DMS 273 (cell line): ENCODE results near the gene ZNF32.
A peak's percentile ranks its signal among the peaks of the same experiment; 100 is the strongest.

ENCODE experiments used
- DNase-seq: peaks from one replicate; lab custom pipeline; 2025; ENCODE audit not compliant: unreplicated experiment; lab: John Stamatoyannopoulos, UW

The ZNF32 gene

GRCh38 chr10:43681220-43681619, 32.5 kb upstream of the ZNF32 start:
- peak; percentile 21 for DNase-seq

GRCh38 chr10:43680035-43680434, 31.4 kb upstream of the ZNF32 start:
- DNase-seq = peak; percentile 4

- peak; percentile 82 for DNase-seq
Measured at GRCh38 chr10:43679509-43679908, 30.8 kb upstream of the ZNF32 start.

- no peak for DNase-seq
Measured at GRCh38 chr10:43678654-43679053, 30.0 kb upstream of the ZNF32 start.

- DNase-seq = no peak
Measured at GRCh38 chr10:43676901-43677300, 28.2 kb upstream of the ZNF32 start.

- no peak for DNase-seq
Measured at GRCh38 chr10:43676331-43676730, 27.6 kb upstream of the ZNF32 start.

- no peak for DNase-seq
Measured at GRCh38 chr10:43674553-43675210, 26.0 kb upstream of the ZNF32 start.

GRCh38 chr10:43673471-43673870, 24.8 kb upstream of the ZNF32 start:
- DNase-seq = no peak

- peak; percentile 71 for DNase-seq
Measured at GRCh38 chr10:43671659-43672531, 23.2 kb upstream of the ZNF32 start.

- DNase-seq = no peak
Measured at GRCh38 chr10:43669386-43669785, 20.7 kb upstream of the ZNF32 start.

- DNase-seq = no peak
Measured at GRCh38 chr10:43667761-43668386, 19.2 kb upstream of the ZNF32 start.

- no peak for DNase-seq
Measured at GRCh38 chr10:43667317-43667731, 18.6 kb upstream of the ZNF32 start.

GRCh38 chr10:43666552-43666951, 17.9 kb upstream of the ZNF32 start:
- DNase-seq = no peak

- no peak for DNase-seq
Measured at GRCh38 chr10:43665054-43665453, 16.4 kb upstream of the ZNF32 start.

GRCh38 chr10:43658227-43658626, 9.5 kb upstream of the ZNF32 start:
- no peak for DNase-seq

GRCh38 chr10:43655311-43655710, 6.6 kb upstream of the ZNF32 start:
- no peak for DNase-seq

GRCh38 chr10:43653746-43654145, 5.1 kb upstream of the ZNF32 start:
- peak; percentile 21 for DNase-seq

- no peak for DNase-seq
Measured at GRCh38 chr10:43649185-43649523, 473 bp upstream of the ZNF32 start.

- DNase-seq = no peak
Measured at GRCh38 chr10:43648095-43648397, 635 bp downstream of the ZNF32 start.

GRCh38 chr10:43647576-43647975, 1.1 kb downstream of the ZNF32 start:
- peak; percentile 26 for DNase-seq

GRCh38 chr10:43645866-43646265, 2.8 kb downstream of the ZNF32 start:
- no peak for DNase-seq

- DNase-seq = peak; percentile 12
Measured at GRCh38 chr10:43644252-43644651, 4.4 kb downstream of the ZNF32 start.
